Kidney (tissue), 14 donors: ENCODE data around the gene CHRD. TPM values are rescaled to one million over a fixed set of nuclear protein-coding genes. Genes with fewer than 3 reads are reported as not detected.

Experiments
- DNase-seq, 5 donors: peaks; one replicate each; pipeline ENCODE4 v3.0.0-alpha.2; 2013 to 2020
- FAIRE-seq: peaks from 2 replicates; lab custom pipeline; 2012; peaks lifted over from hg19 to GRCh38; lab: Jason Lieb, UNC
- H3K27ac ChIP-seq, 2 donors: one replicate each; pipeline ENCODE4 v1.7.0; 2013; ENCODE audit warnings: low read depth in 2 of 2, low read length in 2 of 2, inconsistent platforms in 1 of 2
- H3K27me3 ChIP-seq: one replicate; pipeline ENCODE4 v1.7.1; 2013; ENCODE audit warnings: low read length, inconsistent platforms; ENCODE audit not compliant: control insufficient read depth, insufficient read depth
- H3K36me3 ChIP-seq, 3 donors: one replicate each; pipeline versions ENCODE4 v1.7.0 to v1.7.1; 2013; ENCODE audit warnings: low read length in 3 of 3, control low read depth in 1 of 3, inconsistent platforms in 1 of 3; ENCODE audit not compliant: insufficient read depth in 3 of 3, control insufficient read depth in 2 of 3
- H3K4me1 ChIP-seq, 3 donors: one replicate each; pipeline versions ENCODE4 v1.7.0 to v1.7.1; 2013; ENCODE audit warnings: low read length in 3 of 3, inconsistent platforms in 1 of 3, low read depth in 1 of 3; ENCODE audit not compliant: control insufficient read depth in 2 of 3, insufficient read depth in 2 of 3
- H3K4me3 ChIP-seq, 3 donors: one replicate each; pipeline versions ENCODE4 v1.7.0 to v1.8.1; 2013; ENCODE audit warnings: low read length in 3 of 3, control low read depth in 1 of 3, inconsistent platforms in 1 of 3
- H3K9ac ChIP-seq, 3 donors: one replicate each; pipeline versions ENCODE4 v1.7.0 to v1.7.1; 2013; ENCODE audit warnings: low read length in 3 of 3, control low read depth in 1 of 3, inconsistent platforms in 1 of 3
- H3K9me3 ChIP-seq, 3 donors: one replicate each; pipeline versions ENCODE4 v1.7.0 to v1.7.1; 2013; ENCODE audit warnings: low read length in 3 of 3, control low read depth in 1 of 3, inconsistent platforms in 1 of 3; ENCODE audit not compliant: control insufficient read depth in 2 of 3, insufficient read depth in 1 of 3
- intact Hi-C: fragments of 100-400 bp; cut with DNase I; formaldehyde crosslinking; loops from one replicate; pipeline ENCODE4 v1.11.1; 2022
- polyA plus RNA-seq: library from polyadenylated mRNA; stranded (reverse); fragments of 350-450 nt; fragmentation: Illumina TruSeq; extraction: RNeasy Lipid Tissue Mini Kit (QIAGEN cat#74804); gene quantifications from one replicate; pipeline ENCODE4 v1.2.3, GENCODE V29; 2014; ENCODE audit warnings: low read depth, low replicate concordance; ENCODE audit not compliant: insufficient read depth
- total RNA-seq: library from RNA; stranded (reverse); fragmentation: NEBNext Ultra II Directional; extraction: Animal tissue kit (Norgen Biotek cat#: 25700); gene quantifications from one replicate; pipeline ENCODE4 v1.2.1, GENCODE V29; 2021
- TF ChIP-seq, protein P1 (sequence below): IDR thresholded peaks from 3 replicates; pipeline ENCODE4 v1.5.1; 2012; ENCODE audit warnings: mild to moderate bottlenecking, moderate library complexity, borderline replicate concordance; ENCODE audit not compliant: insufficient read depth; ENCODE audit errors: extremely low read depth
- donor health status: control.
- donor health status: control.
- donor health status: control.
- donor health status: control.
- donor health status: control.
- donor health status: DM: yes; HTN: yes; CAD: no.
- donor health status: Normal renal cell carcinoma (clear cell type).

Gene CHRD
- total and polyA plus RNA-seq, 2 donors from 2014 or later = 16.8 to 18.6 TPM

DNA sequence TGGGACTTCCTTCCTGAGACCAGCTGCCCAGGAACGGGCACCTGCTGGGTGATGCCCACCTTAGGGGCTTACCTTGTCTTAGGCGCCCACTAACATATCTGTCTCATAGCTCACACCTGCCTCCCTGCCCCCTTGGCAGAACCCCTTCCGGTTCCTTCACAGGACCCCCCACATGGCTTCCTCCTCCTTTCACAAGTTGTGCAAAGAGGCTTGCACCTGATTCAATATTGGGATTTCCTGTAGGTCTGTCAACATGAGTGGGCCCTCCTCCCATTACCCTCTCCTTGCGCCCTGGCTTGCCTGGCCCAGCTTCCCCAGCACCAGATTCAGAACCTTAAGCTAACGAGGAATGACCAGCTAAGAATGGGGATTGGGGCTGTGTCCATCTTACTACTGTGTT lies 2.5 kb upstream of the CHRD start:
- H3K27ac ChIP-seq = peak overlapping the region in 1 of 2 donors; percentile 75
- no peak for FAIRE-seq
- H3K4me3 ChIP-seq = peak overlapping the region in 2 of 3 donors; percentile 9 to 48
- intact Hi-C loops = loop anchor here (10.0 kb wide), 1 partner anchor 167 kb away; no protein-coding TSS in a partner anchor
- TF ChIP-seq, protein P1, sequence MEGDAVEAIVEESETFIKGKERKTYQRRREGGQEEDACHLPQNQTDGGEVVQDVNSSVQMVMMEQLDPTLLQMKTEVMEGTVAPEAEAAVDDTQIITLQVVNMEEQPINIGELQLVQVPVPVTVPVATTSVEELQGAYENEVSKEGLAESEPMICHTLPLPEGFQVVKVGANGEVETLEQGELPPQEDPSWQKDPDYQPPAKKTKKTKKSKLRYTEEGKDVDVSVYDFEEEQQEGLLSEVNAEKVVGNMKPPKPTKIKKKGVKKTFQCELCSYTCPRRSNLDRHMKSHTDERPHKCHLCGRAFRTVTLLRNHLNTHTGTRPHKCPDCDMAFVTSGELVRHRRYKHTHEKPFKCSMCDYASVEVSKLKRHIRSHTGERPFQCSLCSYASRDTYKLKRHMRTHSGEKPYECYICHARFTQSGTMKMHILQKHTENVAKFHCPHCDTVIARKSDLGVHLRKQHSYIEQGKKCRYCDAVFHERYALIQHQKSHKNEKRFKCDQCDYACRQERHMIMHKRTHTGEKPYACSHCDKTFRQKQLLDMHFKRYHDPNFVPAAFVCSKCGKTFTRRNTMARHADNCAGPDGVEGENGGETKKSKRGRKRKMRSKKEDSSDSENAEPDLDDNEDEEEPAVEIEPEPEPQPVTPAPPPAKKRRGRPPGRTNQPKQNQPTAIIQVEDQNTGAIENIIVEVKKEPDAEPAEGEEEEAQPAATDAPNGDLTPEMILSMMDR = no peak
- no peak overlapping the region for H3K9ac ChIP-seq
- H3K36me3 ChIP-seq = no peaks in the 10 kb centered on the region
- H3K4me1 ChIP-seq = peaks cover 2 to 24% (median 4%) of the 10 kb centered on the region in 3 donors
- no peak for DNase-seq
- no peaks in the 10 kb centered on the region for H3K9me3 ChIP-seq
- H3K27me3 ChIP-seq = peaks cover 4% of the 10 kb centered on the region

DNA sequence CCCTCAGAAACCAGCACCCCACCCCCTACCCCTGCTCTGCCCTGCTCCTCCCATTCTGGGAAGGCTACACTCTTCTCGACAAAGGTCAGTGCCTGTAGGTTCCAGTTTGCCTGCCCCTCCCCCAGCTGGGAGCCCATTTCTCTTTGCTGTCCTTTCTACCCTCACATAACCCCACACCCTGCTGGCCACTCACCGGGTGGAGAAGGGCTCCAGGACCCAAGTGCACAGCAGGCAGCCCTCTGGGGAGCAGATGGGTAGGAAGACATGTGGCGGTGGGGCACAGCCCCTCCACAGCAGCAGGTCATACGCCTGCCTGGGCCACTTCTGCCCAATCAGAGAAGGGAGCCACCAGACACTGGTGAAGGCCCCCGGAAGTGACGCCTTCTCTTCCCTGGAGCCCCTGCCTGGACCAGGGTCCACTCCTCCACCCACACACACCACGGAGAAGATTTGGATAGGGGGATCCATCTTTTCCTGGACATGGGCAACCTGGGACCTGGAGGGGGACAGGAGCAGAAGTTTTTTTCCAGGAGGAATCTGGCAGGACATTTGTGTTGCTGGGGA lies 1.9 kb upstream of the CHRD start, which contains the start of gene THPO:
Gene THPO, minus strand, starts transcription at position 326 of the 564 bp plus-strand sequence. CDS start 1,948 bp downstream, outside the sequence.
- Histone ChIP-seq H3K36me3 (no peaks in the 10 kb centered on the region), H3K4me1 (peaks cover 2 to 24% (median 4%) of the 10 kb centered on the region in 3 donors), H3K4me3 (peak within 1 kb of the TSS in 2 of 3 donors; percentile 25 to 48), H3K27ac (peak within 1 kb of the TSS; percentile 65 to 86), H3K27me3 (peaks cover 4% of the 10 kb centered on the region), H3K9ac (peak within 1 kb of the TSS in 1 of 3 donors; percentile 51), H3K9me3 (no peaks in the 10 kb centered on the region)
- no peak for FAIRE-seq
- peak in 4 of 5 donors; percentile 31 to 92 (median 58) for DNase-seq
- intact Hi-C loops = loop anchor here (10.0 kb wide), 1 partner anchor 167 kb away; no protein-coding TSS in a partner anchor
- TF ChIP-seq, protein P1 = no peak

GRCh38 chr3:184378651-184379357 lies 1.1 kb upstream of the CHRD start:
- H3K9me3 ChIP-seq = no peaks in the 10 kb centered on the region
- peak overlapping the region in 1 of 3 donors; percentile 51 for H3K9ac ChIP-seq
- H3K4me1 ChIP-seq = peaks cover 2 to 24% (median 4%) of the 10 kb centered on the region in 3 donors
- H3K27me3 ChIP-seq = peaks cover 4% of the 10 kb centered on the region
- TF ChIP-seq, protein P1 = no peak
- H3K36me3 ChIP-seq = no peaks in the 10 kb centered on the region
- peak in 2 of 5 donors; percentile 42 to 75 for DNase-seq
- peak overlapping the region; percentile 80 to 86 for H3K27ac ChIP-seq
- H3K4me3 ChIP-seq = peak overlapping the region; percentile 24 to 32 (median 25)
- intact Hi-C loops = loop anchor here (10.0 kb wide), 1 partner anchor 166 kb away; no protein-coding TSS in a partner anchor
- no peak for FAIRE-seq
